ENCODE results near the gene LMO7.

Gene LMO7

DNA sequence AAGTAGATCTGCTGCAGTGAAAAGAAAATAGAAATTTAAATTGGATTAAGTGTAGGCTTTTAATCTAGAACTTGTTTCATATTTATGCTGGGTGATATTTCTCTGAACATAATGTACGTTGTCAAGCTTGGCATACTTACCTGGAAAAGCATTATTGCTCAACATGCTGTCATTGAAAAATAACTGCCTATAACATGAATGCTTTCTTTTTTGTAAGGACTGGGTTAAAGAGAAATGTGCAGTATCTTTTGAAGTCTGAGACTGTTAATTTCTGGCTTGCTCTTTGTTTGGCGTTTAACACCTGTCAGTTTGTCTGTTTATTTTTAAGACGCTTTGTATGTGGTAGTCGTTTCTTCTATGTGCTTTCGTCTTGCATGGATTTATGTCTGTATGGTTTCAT, 175.2 kb downstream of the LMO7 start:
- no peak for DNase-seq

DNA sequence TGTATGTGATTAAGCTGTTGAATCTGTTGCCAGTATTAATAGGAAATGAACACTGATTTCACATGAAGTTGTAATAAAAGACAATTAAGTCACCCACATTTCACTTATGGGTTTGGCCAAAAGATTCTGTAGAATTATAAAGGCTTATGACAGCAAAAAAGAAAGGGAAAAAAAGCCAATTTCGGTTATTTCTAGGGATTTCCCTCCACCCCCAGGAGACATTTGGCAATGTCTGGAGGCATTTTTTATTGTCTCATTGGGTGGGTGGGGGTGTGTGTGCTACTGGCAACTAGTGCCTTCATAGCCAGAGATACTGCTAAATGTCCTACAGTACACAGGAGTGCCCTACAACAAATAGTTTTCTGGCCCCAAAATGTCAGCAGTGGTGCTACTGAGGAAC, 175.7 kb downstream of the LMO7 start:
- no peak for DNase-seq

DNA sequence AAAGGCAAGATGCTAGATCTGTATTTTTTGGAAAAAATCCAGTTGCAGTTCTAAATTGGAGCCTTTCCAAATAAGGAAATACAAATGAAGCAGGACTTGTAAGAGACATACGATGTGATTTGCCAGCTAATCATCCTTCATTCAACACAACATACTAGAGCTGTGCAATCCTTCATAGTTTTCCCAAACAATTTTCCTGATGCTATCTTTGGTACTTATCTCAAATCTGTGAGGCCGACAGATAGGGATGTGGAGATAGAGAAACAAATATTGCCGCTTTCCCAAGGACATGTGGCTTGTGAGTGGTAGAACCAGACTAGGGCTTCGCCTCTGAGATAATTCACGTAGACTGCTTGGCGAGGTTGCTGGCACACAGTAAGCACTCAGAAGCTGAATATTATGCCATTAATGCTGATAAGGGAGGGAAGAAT, 176.6 kb downstream of the LMO7 start:
- no peak for DNase-seq

DNA sequence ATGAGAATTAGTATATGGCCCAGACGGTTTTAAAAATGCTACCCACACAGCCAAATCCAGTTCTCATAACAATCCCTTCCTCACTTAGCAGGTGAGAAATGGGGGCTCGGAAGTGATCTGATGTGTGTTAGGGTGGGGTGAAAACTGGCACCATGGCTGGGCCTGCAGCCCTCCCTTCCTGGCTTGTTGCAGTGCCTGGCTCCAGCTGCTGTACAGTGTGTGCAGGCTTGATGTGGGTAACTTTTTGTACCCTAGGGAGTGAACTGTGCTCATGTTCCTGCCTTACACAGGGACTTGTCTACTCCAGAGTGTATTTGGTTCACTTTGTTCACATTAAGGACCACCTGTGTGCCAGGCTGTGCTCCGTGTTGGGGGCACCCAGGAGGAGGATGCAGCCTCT, 177.2 kb downstream of the LMO7 start:
- DNase-seq, result no peak

DNA sequence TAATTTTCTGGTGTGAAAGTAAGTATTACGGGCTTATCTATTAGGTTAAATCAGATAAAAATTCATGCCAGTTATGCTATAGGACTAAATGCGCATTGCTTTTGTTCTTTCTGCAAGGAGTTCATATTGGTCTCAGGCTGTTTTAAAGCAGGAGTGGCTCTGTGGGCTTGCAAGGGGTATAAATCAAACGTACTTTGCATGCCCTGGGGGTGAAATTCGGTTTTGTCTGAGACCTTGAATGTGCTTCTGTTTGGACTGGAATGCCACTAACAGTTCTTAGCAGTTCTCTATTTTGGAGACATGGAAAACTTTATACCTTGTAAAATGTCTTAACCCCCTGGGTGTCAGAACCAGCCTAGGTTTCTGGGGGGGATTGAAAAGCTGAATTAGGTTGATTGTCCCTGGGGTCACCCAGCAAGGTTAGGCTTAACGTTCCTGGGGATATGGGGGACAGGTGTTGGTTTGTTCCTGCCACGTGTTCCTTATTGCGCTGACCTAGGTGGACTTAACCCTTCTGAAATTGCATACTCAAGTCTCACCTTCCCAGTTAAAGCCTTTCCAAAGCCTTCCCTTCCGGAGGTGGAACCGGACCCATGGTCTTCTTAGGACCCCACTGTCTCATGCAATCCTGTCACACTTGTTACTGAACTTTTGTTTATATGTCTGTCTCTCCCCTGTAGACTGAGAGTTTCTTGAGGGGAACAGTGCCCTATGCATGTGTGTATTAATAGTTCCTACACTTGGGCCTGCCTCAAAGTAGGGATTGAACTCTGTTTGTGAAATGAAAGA, 182.2 kb downstream of the LMO7 start:
- DNase-seq, result peak; percentile 63

DNA sequence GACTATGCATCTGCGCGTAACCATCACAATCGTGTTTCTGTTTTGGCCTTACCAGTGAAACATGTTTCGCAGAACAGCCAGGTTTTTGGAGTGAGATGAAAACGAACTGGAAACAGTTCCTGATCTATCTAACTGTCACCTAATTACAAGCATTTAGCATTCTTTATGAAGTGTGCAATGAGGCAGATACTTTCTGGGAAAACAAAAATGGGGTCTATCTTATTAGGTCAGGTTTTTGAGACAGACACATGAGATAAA, 182.8 kb downstream of the LMO7 start:
- DNase-seq, result no peak

DNA sequence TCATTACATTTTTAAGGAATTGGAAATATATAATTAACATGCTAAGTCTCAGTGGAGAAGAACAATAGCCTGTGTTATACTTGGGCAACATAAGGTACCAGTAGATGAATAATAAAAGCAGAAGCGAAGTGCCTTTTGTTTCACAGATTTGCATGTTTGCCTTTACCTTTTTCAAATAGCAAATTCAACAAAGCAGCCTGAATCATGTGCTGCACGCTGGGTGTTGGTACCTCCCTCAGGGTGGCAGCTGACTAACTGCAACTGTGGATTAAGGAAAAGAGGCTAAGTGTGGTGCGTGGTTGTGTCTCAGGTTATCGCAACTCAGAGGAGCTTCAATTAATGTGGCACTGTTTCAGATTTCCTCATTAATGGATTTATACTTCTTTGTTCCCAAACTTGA, 189.0 kb downstream of the LMO7 start:
- DNase-seq, result peak; percentile 92

DNA sequence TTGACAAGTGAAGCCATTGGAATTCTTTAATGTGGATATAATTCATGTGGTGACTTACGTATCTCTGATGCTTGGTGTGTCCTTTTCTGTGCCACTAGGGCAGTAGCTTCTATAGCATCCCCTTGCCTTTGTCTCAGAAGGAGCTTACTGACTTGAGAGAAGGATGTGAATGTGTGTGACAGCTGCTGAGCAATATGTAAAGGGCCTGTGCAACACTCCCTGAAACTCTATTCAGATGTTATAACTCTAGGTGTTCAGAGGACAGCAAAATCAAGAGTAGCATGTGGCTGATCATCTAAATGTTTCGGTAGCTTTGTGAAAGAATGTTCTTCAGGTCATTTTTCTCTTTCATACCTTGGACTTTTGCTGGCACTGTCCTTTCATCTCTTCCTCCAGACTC, 189.5 kb downstream of the LMO7 start:
- peak; percentile 66 for DNase-seq

DNA sequence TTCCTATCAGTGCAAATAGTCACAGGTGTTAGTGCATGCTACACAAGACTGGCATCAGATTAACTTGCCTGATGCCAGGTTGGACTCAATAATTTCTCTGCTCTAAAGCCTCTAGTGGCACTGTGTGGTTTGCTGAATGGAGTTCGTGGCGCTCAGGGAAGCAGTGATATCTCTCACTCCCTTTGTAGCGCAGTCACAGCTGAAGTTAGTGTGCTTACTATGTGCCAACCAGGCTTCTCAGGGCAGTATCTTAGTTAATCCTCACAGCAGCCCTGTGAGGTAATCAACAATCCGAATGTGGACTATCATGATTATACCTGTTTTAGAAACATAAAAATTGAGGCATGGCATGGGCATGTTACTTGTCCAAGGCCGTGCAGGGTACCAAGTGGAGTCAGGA, 190.3 kb downstream of the LMO7 start:
- peak; percentile 23 for DNase-seq

DNA sequence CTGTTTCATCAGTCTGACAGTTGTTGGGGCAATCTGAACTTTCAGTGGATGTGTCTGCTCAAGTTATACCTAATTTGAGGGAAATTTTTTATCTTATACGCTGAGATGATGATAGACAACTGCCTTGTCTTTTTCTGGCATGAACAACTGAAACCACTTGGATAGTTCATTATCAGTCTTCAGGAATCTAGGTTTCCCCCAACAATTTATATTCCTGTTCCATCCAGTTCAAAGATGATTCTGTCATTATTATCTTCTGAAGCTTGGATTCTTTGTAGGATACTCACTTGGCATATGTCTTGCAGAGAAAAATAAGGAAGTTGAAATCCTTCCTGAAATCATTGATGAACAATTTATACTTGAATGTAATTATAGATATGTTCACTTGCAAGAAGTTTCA, 193.7 kb downstream of the LMO7 start:
- DNase-seq, result no peak

DNA sequence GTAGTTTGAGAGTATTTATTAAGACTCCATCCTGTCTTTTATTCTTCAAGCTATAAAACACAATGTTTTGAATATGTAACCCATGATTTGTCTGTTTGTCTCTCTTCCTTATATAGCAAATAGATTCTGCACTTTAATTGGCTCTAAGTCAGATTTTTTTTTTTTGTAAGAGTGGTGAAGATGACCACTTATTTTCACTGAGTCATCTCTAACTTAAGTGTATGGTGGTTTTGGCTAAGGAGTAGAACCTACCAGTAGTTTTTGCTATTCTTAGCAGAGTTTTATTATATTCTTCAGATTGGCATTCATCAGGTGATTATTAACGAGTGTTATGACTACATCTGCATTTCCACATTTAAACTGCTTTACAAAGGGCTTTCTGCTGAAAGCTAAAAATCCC, 194.7 kb downstream of the LMO7 start:
- no peak for DNase-seq

DNA sequence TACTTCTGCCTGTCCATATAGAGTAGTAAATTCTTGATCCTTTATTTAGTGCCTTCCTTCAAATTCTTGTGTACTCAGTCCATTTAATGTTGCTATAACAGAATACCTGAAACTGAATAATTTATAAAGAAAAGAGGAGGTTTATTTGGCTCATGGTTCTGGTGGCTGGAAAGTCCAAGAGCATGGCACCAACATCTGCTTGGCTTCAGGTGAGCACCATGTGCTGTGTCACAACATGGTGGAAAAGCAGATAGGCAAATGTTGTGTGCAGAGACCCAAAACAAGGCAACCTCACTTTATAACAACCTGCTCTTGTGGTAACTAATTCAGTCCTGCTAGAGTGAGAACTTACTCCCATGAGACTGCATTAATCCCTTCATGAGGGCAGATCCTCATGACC, 195.3 kb downstream of the LMO7 start:
- DNase-seq, result no peak

DNA sequence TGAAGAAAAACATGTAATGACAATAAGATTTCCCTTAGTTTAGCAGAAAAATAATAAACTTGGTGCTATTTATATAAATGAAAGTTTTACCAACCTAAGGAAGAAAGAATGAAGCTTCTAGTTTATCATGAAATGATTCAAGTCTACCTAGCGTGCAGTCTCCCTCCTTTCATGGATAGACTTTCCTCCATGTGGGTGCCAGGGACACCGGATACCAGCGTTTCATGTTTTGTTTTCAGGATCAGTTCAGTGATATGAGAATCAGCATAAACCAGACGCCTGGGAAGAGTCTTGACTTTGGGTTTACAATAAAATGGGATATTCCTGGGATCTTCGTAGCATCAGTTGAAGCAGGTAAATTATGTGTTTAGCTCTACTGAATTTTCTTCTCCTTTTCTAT, 196.7 kb downstream of the LMO7 start:
- DNase-seq, result no peak

DNA sequence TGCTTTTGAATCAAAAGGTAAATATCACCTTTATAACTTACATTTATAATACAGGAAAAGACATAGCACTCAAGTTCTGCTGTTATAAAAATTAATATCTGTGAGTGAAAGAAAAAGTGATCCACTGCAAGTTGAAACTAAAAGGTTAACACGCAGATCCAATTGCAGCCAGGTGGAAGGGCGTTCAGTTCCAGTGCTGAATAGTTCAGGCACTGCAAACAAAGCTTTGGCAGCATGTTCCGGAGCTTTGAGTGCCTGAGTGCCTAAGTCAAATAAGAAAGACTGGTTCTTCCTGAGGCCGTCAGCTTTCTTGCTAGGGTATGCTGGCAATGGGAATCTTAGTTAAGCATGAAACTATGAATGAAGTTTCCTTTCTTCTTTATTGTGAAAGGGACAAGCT, 200.3 kb downstream of the LMO7 start:
- DNase-seq, result peak; percentile 21

DNA sequence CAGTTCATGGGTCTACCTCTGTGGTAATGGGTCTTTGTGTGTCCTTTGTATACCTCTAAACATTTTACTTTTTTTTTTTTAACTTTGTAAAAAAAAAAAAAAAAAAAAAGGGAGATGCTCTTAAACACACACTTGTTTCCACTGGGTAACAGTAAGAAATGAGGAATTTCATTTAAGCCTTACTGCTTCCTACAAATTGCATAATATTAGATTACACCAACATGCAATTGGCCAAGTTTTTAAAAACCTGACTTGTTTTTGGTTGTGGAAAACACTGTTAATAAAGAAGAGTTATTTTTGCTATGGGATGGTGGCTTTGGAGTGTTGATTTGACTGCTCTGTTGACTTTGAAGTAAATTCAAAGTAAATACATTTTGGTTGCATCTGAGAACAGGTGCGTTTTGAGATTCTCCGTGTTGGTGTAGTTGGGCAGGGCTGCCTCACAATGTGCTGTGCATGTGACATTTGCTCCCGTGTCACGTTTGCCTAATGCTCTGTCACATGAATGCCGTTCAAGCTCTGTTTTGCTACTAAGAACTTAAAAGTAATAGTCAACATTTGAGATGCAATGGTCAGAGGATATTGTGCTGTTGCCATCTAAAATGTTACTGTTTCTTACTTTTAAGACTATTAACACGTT, 202.4 kb downstream of the LMO7 start:
- DNase-seq, result no peak

DNA sequence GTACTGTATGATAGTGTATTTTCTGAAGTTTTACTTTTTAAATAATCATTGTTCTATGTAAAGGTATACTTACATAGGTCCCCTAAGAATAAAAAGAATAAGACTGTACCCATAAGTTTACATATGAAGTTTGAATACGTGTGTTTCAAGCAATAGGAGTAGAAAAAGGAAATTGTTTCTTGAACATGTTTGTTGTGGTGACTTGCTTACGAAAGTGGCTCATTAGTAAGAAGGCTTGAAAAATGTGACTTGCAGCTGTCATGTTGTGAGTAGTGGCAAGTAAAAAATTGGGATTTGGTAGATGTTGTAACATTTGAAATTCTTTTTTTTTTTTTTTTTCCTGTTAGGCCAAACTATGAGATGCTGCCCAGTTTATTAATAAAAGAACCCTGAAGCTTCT, 203.3 kb downstream of the LMO7 start:
- DNase-seq, result no peak

DNA sequence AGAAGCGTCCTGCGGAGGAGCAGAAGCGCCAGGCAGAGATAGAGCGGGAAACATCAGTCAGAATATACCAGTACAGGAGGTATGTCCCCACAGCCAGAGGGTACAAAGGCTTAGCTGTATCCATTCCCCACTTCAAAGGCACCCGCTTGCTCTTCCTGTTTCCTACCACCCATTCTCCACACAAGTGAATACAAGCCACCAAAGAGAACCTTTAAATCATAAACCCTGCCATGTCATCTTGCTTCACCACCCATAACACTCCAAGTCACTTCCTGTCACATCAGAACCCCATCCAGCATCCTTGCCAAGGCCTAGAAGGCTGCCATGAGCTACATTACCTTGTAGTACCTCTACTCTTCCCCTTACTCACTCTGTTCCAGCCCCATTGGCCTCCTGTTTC, 205.8 kb downstream of the LMO7 start:
- DNase-seq, result no peak

DNA sequence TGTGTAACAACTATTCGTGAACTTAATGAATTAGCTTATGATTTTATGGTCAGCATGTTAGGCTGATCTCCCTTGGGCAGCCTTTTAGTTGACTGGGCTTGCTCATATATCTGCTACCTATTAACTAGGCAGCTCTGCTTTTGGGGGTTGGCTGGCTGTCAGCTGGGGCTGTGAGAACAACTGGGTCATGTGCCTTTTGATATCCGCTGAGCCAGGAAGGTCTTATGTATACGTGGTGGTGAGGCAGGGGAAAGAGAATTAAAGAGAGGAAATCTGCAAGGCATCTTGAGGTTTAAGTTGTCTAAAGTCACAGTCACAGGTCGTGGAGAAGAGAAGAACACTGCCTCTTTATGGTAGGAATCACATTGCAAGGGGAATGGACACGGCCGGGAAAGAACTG, 206.9 kb downstream of the LMO7 start:
- no peak for DNase-seq

DNA sequence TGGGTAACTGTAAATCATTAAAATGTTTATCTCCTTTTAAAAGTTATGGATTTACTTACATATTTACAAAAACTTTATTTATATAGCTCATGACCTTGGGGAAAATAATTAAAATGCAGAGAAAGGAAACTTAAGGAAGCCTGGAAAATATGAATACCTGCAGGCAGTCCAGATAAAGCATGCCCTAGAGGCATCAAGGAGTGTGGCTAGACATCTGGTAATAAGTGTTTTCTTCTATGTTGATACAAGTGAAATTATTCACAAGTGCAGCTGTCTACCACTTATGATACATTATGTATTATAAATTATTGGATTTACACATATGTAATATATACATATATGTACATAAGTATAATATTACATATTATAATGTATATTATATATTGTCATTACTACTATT, 207.9 kb downstream of the LMO7 start:
- DNase-seq, result peak; percentile 40

DNA sequence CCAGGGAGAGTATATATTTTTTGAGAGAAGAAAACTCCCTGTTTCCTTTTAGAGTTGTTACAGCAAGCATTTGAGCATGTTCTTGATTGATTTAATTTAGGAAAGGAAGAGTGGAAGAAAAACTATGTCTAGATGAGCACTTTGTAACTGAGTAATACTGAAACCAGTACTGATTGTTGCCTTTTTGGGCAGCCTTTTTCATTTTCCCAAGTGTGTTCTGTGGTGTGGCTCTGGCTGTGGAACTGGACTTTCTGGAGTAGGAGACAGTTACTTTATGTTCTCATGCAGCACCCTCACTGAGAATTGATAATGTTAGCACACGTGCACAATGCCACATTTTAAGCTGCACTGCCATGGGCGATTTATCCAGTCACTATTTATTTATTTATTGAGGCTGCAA, 211.5 kb downstream of the LMO7 start:
- no peak for DNase-seq

DNA sequence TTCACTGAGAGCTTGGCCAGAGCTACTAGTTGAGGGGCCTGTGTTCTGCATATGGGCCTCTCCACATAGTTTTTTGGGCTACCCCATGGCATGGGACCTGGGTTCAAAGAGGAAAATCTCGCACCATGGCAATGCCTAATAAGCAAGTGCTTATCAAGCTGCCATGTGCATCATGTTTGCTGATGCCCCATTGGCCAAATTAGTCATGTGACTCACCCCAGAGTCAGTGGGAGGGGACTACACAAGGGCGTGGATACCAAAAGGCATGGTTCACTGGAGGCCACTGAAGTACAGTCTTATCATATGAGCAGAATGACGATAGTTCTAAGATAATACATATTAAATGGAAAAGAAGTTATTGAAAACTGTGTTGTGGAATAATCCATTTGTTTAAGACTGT, 214.8 kb downstream of the LMO7 start:
- DNase-seq, result no peak

DNA sequence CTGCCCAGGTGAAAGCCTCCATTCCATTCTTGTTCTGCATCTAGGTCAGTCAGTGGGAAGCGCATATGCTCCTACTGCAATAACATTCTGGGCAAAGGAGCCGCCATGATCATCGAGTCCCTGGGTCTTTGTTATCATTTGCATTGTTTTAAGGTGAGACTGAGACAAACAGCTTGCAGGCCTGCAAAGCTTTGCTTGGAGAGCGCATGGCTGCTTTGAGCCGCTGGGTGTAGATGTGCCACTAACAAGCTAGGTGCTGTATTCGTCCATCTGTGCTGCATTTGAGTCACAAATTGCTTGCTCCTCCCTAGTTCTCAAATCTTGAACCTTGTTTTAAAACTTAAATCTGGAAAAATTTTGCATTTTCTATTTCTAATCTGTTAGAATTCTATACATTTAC, 219.1 kb downstream of the LMO7 start:
- no peak for DNase-seq

DNA sequence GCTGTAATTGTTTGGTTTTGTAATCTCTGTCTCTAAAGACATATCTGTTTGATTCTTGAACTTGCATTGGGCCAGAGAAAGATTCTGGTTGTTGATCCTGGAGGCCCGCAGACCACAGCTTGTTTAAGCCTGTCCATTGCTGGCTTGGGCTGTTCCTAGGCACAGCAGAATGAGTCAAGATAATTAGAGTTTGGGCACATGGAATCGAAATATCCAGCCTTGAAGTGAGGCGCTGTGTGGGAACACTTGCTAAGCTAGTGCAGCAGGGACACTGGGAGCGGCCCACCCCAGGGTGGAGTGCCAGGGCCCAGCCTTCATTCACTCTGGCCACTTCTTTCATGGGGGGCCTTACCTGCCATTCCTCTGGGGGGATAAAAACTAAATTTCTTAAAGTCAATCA, 219.7 kb downstream of the LMO7 start:
- no peak for DNase-seq

DNA sequence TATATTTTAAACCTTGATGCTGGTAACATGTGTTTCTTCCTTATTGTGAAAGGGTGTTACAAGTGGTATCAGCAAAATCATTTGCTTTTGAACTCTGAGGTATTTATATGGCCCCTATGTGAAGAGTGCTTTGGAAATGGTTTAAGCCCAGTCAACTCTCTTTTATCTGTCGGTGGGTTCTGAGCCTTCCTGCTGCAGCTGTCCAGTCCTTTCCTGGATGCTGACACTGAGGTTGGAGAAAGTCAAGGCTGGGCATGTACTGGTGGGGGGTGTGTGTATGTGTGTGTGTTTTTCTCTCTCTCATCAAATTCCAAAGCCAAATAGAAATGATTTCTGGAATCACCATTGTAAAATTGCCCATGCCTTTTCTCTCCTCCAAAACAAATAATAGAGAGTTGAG, 221.2 kb downstream of the LMO7 start:
- DNase-seq, result no peak

DNA sequence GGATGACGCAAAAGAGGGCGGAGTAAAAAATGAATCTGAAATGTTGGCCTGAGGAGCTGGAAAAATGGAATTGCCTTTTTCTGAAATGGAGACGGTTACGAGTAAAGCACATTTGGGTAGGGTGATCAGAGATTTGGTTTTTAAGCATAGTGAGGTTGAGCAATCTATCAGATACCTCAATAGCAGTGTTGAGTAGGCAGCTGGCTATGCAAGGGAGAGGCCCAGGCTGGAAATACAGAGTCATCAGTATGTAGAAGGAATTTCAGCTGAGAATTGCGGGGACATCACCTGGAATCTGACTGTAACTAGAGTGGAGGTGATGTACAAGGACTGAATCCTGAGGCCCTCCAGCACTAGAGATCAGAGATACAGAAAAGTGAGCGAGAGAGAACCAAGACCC, 224.8 kb downstream of the LMO7 start:
- DNase-seq, result no peak
